HepG2 (cell line): ENCODE measurements around the gene TSHZ2. TPM values are rescaled to one million over a fixed set of nuclear protein-coding genes. Genes with fewer than 3 reads are reported as not detected.

ENCODE experiments used
- ATAC-seq: fragments of 200-7000 bp; cut with Tn5 transposase; 3 replicates; pipeline ENCODE4 v1.9.1; 2020; ENCODE audit warnings: mild to moderate bottlenecking, moderate library complexity
- BruUV-seq: library from RNA; stranded (reverse); fragments of 400-500 nt; replicated peaks from 2 replicates; lab custom pipeline; 2021; lab: Mats Ljungman, UMichigan
- CTCF ChIA-PET: fragments of 300-600 bp; formaldehyde crosslinking; extraction: SDS; loops from one replicate; lab custom pipeline; 2021; ENCODE audit warnings: low total read pairs, inconsistent platforms, low intra/inter-chr PET ratio; lab: Yijun Ruan, JAX
- POLR2A ChIA-PET: fragments of 350-600 bp; sonication (Branson Sonifier 250); formaldehyde crosslinking; loops from one replicate; lab custom pipeline; 2020; ENCODE audit warnings: antibody characterized with exemption, inconsistent platforms; lab: Yijun Ruan, JAX
- DNase-seq: peaks from one replicate; pipeline ENCODE4 v3.0.0-alpha.2; 2015; ENCODE audit warnings: low spot score
- FAIRE-seq: peaks from 3 replicates; lab custom pipeline; 2011; peaks lifted over from hg19 to GRCh38; lab: Jason Lieb, UNC
- H2AFZ ChIP-seq: one replicate; pipeline ENCODE4 v1.6.1; 2011; ENCODE audit warnings: low read length, inconsistent platforms
- H3K27ac ChIP-seq: fragments of 300-600 bp; 3 replicates; pipeline ENCODE4 v1.8.0; 2011; ENCODE audit warnings: mixed run types, mild to moderate bottlenecking, mixed read lengths, low read length, inconsistent platforms; ENCODE audit not compliant: insufficient read depth; ENCODE audit errors: extremely low read length
- H3K27me3 ChIP-seq, 2 experiments: fragments of 200-600 bp in 1 of 2; 2 replicates in 1 of 2; 3 replicates in 1 of 2; pipeline versions ENCODE4 v1.6.0 to v1.8.0; 2011; ENCODE audit warnings: low read length in 2 of 2, mild to moderate bottlenecking in 2 of 2, moderate library complexity in 2 of 2, inconsistent platforms in 1 of 2; ENCODE audit not compliant: insufficient read depth in 2 of 2, control insufficient read depth in 1 of 2
- H3K36me3 ChIP-seq, 2 experiments: fragments of 200-600 bp in 1 of 2; replicated peaks in 1 of 2; 2 replicates in 1 of 2; 3 replicates in 1 of 2; pipeline versions ENCODE4 v1.5.1 to v1.8.0; 2011; ENCODE audit warnings: low read length in 2 of 2, inconsistent platforms in 1 of 2; ENCODE audit not compliant: insufficient read depth in 2 of 2, control insufficient read depth in 1 of 2
- H3K4me1 ChIP-seq: 2 replicates; pipeline ENCODE4 v1.5.1; 2012; ENCODE audit warnings: low read length, inconsistent platforms; ENCODE audit not compliant: insufficient read depth
- H3K4me2 ChIP-seq: 2 replicates; pipeline ENCODE4 v1.6.0; 2011; ENCODE audit warnings: low read depth, low read length, inconsistent platforms
- H3K4me3 ChIP-seq, 3 experiments: fragments of 200-600 bp in 1 of 3; sonication (generic), shearing (Covaris generic) in 1 of 3; replicated peaks in 1 of 3; 2 replicates each; pipeline ENCODE4 v1.5.1; 2011 to 2016; ENCODE audit warnings: low read length in 3 of 3, inconsistent platforms in 2 of 3, low read depth in 2 of 3, mild to moderate bottlenecking in 2 of 3, control low read depth in 1 of 3, mixed read lengths in 1 of 3; ENCODE audit not compliant: insufficient read depth in 1 of 3
- H3K79me2 ChIP-seq: one replicate; pipeline ENCODE4 v1.6.1; 2011; ENCODE audit warnings: low read length, inconsistent platforms; ENCODE audit not compliant: insufficient read depth
- H3K9ac ChIP-seq: 2 replicates; pipeline ENCODE4 v1.6.0; 2011; ENCODE audit warnings: mild to moderate bottlenecking, low read depth, low read length, inconsistent platforms; ENCODE audit not compliant: insufficient read depth
- H3K9me3 ChIP-seq: 2 replicates; pipeline ENCODE4 v1.5.1; 2012; ENCODE audit warnings: mild to moderate bottlenecking, low read length
- H4K20me1 ChIP-seq: 2 replicates; pipeline ENCODE4 v1.6.0; 2011; ENCODE audit warnings: inconsistent platforms, mild to moderate bottlenecking, low read length, moderate library complexity; ENCODE audit not compliant: insufficient read depth
- HOXA7 ChIP-seq: sonication (generic); formaldehyde crosslinking; IDR thresholded peaks from 2 replicates; pipeline ENCODE4 v1.8.1; 2022; ENCODE audit warnings: mild to moderate bottlenecking, missing genetic modification reagents, moderate library complexity
- RFX5 ChIP-seq: IDR thresholded peaks from 2 replicates; pipeline ENCODE4 v1.6.1; 2011; ENCODE audit warnings: low read depth, low read length, improper control_type of control experiment
- ZFP90 ChIP-seq: sonication (generic); formaldehyde crosslinking; IDR thresholded peaks from 2 replicates; pipeline ENCODE4 v1.8.0; 2022; ENCODE audit warnings: missing genetic modification reagents, mild to moderate bottlenecking, inconsistent platforms, borderline replicate concordance
- ZNF263 ChIP-seq: sonication (generic); formaldehyde crosslinking; IDR thresholded peaks from 2 replicates; pipeline ENCODE4 v1.4.0; 2020; ENCODE audit warnings: missing genetic modification reagents
- WGBS: methylation state at CpG from one replicate; pipeline ENCODE4 v1.1.6; 2017; ENCODE audit warnings: low lambda C conversion rate; 5-methylcytosine and 5-hydroxymethylcytosine counted together
- in situ Hi-C: cut with HindIII; loops from 2 replicates; pipeline ENCODE4 v1.10.0; 2017; ENCODE audit warnings: low pct_unique_long_range_greater_than_20kb; ENCODE audit not compliant: extremely low pct_ligation_motif_present
- intact Hi-C: fragments of 100-400 bp; cut with micrococcal nuclease; formaldehyde crosslinking; loops from one replicate; pipeline ENCODE4 v1.10.0; 2022; ENCODE audit not compliant: unreplicated experiment
- polyA plus RNA-seq, 8 experiments: library from polyadenylated mRNA; depleted of rRNA in 3 of 8; stranded (reverse) in 7 of 8; unstranded in 1 of 8; fragments of >200 nt; fragmentation: Illumina TruSeq in 4 of 8; extraction: Trizol in 4 of 8; gene quantifications; 2 replicates each; pipeline versions ENCODE4 v1.2.1 to v1.2.3, GENCODE V29; 2011 to 2016; ENCODE audit warnings: low read depth in 4 of 8, missing spikeins in 1 of 8, mixed read lengths in 1 of 8; ENCODE audit not compliant: insufficient read depth in 1 of 8
- total RNA-seq, 5 experiments: library from RNA; depleted of rRNA; stranded (reverse); fragments of >200 nt; fragmentation: Illumina TruSeq; extraction: Trizol; gene quantifications; 2 replicates each; pipeline ENCODE4 v1.2.3, GENCODE V29; 2016; ENCODE audit warnings: low read depth in 1 of 5

Gene TSHZ2
- total and polyA plus RNA-seq, 2 of the 13 experiments (the other 11 are each of a cell fraction or from before 2014, with no cell fraction given) = 0.01 TPM; not detected in 1

DNA sequence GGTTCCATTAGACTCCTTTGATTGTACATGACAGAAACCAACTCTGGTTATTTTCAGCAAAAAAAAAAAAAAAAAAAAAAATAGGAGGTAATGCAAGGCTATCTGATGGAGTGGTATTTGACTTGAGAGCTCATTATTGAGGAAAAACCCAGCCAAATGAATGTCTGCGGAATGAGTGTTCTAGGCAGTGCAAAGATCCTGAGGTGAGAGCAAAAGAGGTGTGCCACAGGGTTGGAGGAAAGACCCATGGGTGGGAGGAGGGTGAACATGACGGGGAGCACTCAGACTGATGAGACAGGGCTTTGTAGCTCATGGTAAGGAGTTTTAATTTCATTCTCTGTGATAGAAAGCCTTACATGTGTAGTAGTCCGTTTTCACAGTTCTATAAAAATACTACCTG lies 188.9 kb downstream of the TSHZ2 start:
- H2AFZ ChIP-seq = no peak overlapping the region
- ATAC-seq (no peak), FAIRE-seq (no peak), DNase-seq (no peak)
- no peaks in the 10 kb centered on the region for H3K79me2 ChIP-seq
- WGBS = 38% methylated on average over 3 of the region's 3 CpGs
- intact Hi-C loops (no loop called here), in situ Hi-C loops (no loop called here)
- no peak overlapping the region for H3K27ac ChIP-seq
- TF ChIP-seq ZFP90 (CRISPR knock-in tag) = no peak
- TF ChIP-seq ZNF263 (CRISPR knock-in tag) = peak; percentile 49; the same call in 1 of the 2 replicates
- no TSS peak for BruUV-seq
- H3K27me3 ChIP-seq = no peaks in the 10 kb centered on the region
- 0 out of 2 replicates have a peak, but pooled peaks cover 10% of the 10 kb centered on the region for H3K9me3 ChIP-seq
- H4K20me1 ChIP-seq = no peaks in the 10 kb centered on the region
- H3K36me3 ChIP-seq = no peaks in the 10 kb centered on the region
- H3K4me1 ChIP-seq = no peaks in the 10 kb centered on the region
- H3K4me2 ChIP-seq = no peak overlapping the region
- H3K4me3 ChIP-seq = no peak overlapping the region
- ChIA-PET CTCF (no interaction called here), POLR2A (no interaction called here)
- no peak overlapping the region for H3K9ac ChIP-seq

GRCh38 chr20:53161473-53161872 lies 189.3 kb downstream of the TSHZ2 start:
- H3K4me3 ChIP-seq = no peak overlapping the region
- ATAC-seq (no peak), DNase-seq (no peak), FAIRE-seq (no peak)
- no peaks in the 10 kb centered on the region for H3K27me3 ChIP-seq
- no peak overlapping the region for H3K9ac ChIP-seq
- CTCF ChIA-PET = no interaction called here
- intact Hi-C loops (no loop called here), in situ Hi-C loops (no loop called here)
- H2AFZ ChIP-seq = no peak overlapping the region
- BruUV-seq = no TSS peak
- H3K27ac ChIP-seq = no peak overlapping the region
- no peaks in the 10 kb centered on the region for H4K20me1 ChIP-seq
- H3K36me3 ChIP-seq = no peaks in the 10 kb centered on the region
- 46% methylated on average over 4 of the region's 4 CpGs for WGBS
- H3K9me3 ChIP-seq = 0 out of 2 replicates have a peak, but pooled peaks cover 10% of the 10 kb centered on the region
- H3K79me2 ChIP-seq = no peaks in the 10 kb centered on the region
- POLR2A ChIA-PET = no interaction called here
- no peak for TF ChIP-seq HOXA7
- no peak for TF ChIP-seq RFX5
- H3K4me2 ChIP-seq = no peak overlapping the region
- H3K4me1 ChIP-seq = no peaks in the 10 kb centered on the region
